T-helper 1 cell treated with Interleukin-12 subunit alpha and Interleukin-12 subunit beta and Interleukin-4 antibody, amounts not matched to agents 30 μg/mL and 1 μg/mL, for 36 hours (primary cell): ENCODE data around the gene TSPAN18.
A peak's percentile ranks its signal among the peaks of the same experiment; 100 is the strongest.

Source experiments
- H3K27ac Mint-ChIP-seq: one replicate; pipeline ENCODE4 v1.8.0; 2021; ENCODE audit warnings: mild to moderate bottlenecking, mixed read lengths
- H3K27me3 Mint-ChIP-seq: one replicate; pipeline ENCODE4 v1.8.0; 2021; ENCODE audit warnings: low read depth, mixed read lengths
- H3K36me3 Mint-ChIP-seq: one replicate; pipeline ENCODE4 v1.8.0; 2021; ENCODE audit warnings: low read depth, mixed read lengths
- H3K4me1 Mint-ChIP-seq: one replicate; pipeline ENCODE4 v1.8.0; 2021; ENCODE audit warnings: low read depth, mixed read lengths
- H3K4me3 Mint-ChIP-seq: one replicate; pipeline ENCODE4 v1.8.0; 2021; ENCODE audit warnings: mild to moderate bottlenecking, moderate library complexity, mixed read lengths
- H3K9me3 Mint-ChIP-seq: one replicate; pipeline ENCODE4 v1.8.0; 2021; ENCODE audit warnings: mixed read lengths

TSPAN18 gene

DNA sequence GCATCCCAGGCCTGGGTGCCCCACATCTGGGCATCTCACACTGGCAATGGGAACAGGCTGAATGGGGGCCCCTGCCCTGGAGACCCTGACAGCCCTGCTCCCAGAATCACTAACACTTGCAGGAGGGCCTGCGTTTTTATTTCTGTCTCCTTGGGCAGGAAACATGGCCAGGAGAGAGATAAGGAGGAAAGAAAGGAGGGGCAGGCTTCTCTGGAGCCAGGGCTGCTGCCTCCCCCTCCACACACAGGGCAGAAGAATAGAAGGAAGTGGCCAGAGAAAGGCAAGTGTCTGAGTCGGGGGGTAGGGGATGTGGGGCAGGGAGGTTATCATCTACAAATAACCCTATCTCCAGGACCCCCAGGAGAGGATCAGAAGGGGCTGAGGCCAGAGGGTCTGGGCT is 25.5 kb upstream of the TSPAN18 start:
- H3K27ac Mint-ChIP-seq = no peak overlapping the region
- no peak overlapping the region for H3K4me3 Mint-ChIP-seq
- H3K4me1 Mint-ChIP-seq = peaks cover 9% of the 10 kb centered on the region
- peaks cover 21% of the 10 kb centered on the region for H3K27me3 Mint-ChIP-seq
- H3K9me3 Mint-ChIP-seq = peaks cover 8% of the 10 kb centered on the region
- no peaks in the 10 kb centered on the region for H3K36me3 Mint-ChIP-seq

- Mint-ChIP-seq H3K4me1 (peaks cover 10% of the 10 kb centered on the region), H3K4me3 (no peak overlapping the region), H3K36me3 (no peaks in the 10 kb centered on the region), H3K27ac (no peak overlapping the region), H3K9me3 (peaks cover 12% of the 10 kb centered on the region), H3K27me3 (peaks cover 21% of the 10 kb centered on the region)
Measured at GRCh38 chr11:44702889-44703288, 23.9 kb upstream of the TSPAN18 start.

GRCh38 chr11:44707094-44707493 is 19.7 kb upstream of the TSPAN18 start:
- Mint-ChIP-seq H3K27ac (no peak overlapping the region), H3K4me3 (no peak overlapping the region), H3K36me3 (no peaks in the 10 kb centered on the region), H3K9me3 (peaks cover 12% of the 10 kb centered on the region), H3K4me1 (peaks cover 21% of the 10 kb centered on the region), H3K27me3 (peaks cover 22% of the 10 kb centered on the region)

GRCh38 chr11:44708009-44708408 is 18.8 kb upstream of the TSPAN18 start:
- Mint-ChIP-seq H3K36me3 (no peaks in the 10 kb centered on the region), H3K9me3 (peaks cover 12% of the 10 kb centered on the region), H3K4me3 (no peak overlapping the region), H3K4me1 (peaks cover 14% of the 10 kb centered on the region), H3K27ac (no peak overlapping the region), H3K27me3 (peaks cover 23% of the 10 kb centered on the region)

GRCh38 chr11:44708523-44709280 is 18.1 kb upstream of the TSPAN18 start:
- H3K27ac Mint-ChIP-seq = no peak overlapping the region
- H3K4me1 Mint-ChIP-seq = peaks cover 14% of the 10 kb centered on the region
- H3K9me3 Mint-ChIP-seq = peaks cover 10% of the 10 kb centered on the region
- H3K36me3 Mint-ChIP-seq = no peaks in the 10 kb centered on the region
- peaks cover 27% of the 10 kb centered on the region for H3K27me3 Mint-ChIP-seq
- no peak overlapping the region for H3K4me3 Mint-ChIP-seq

GRCh38 chr11:44709281-44709562 is 17.5 kb upstream of the TSPAN18 start:
- Mint-ChIP-seq H3K27me3 (peaks cover 32% of the 10 kb centered on the region), H3K36me3 (no peaks in the 10 kb centered on the region), H3K27ac (no peak overlapping the region), H3K4me1 (peaks cover 14% of the 10 kb centered on the region), H3K4me3 (no peak overlapping the region), H3K9me3 (peaks cover 8% of the 10 kb centered on the region)

GRCh38 chr11:44709966-44710365 is 16.8 kb upstream of the TSPAN18 start:
- peaks cover 38% of the 10 kb centered on the region for H3K27me3 Mint-ChIP-seq
- no peak overlapping the region for H3K4me3 Mint-ChIP-seq
- H3K36me3 Mint-ChIP-seq = no peaks in the 10 kb centered on the region
- H3K9me3 Mint-ChIP-seq = peaks cover 13% of the 10 kb centered on the region
- peaks cover 14% of the 10 kb centered on the region for H3K4me1 Mint-ChIP-seq
- H3K27ac Mint-ChIP-seq = no peak overlapping the region

GRCh38 chr11:44711113-44711786 is 15.5 kb upstream of the TSPAN18 start:
- H3K4me3 Mint-ChIP-seq = no peak overlapping the region
- no peaks in the 10 kb centered on the region for H3K36me3 Mint-ChIP-seq
- H3K4me1 Mint-ChIP-seq = peaks cover 14% of the 10 kb centered on the region

DNA sequence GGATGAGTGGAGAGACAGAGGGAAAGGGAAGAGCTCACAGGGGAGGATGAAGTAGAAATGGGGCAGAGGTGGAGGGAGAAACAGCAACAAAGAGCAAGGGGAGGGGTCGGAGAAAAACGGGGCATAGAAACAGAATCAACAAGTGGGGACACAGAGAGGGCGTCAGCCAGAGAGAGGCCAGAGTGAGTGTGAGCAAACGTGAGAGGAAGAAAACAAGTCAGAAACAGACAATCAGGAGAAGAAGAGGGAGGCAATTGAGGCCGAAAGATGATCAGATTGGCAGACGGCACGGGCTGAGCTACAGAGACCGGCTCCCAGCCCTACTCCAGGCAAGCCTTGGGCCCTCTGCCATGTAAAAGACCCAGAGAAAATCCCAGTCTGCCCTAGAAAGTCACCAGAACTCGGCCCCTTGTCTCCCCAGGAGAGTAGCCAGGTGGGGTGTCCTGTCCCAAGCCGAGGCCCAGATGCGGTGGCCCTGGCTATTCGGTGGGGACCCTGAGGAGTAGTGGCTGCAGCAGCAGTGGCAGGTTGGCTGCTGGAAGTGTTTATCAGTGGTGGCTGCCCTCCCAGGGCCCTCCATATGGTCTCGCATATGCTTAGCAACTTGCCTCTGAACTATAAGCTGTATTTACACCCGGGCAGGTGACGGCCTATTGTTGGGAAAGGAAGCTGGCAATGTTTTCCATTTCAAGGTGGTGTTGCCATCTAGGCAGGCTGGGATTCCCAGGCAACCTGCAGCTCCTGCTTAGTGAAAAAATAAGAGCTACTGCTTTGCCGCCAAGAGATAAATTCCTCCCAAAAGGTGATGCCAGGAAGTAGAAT is 14.8 kb upstream of the TSPAN18 start:
- H3K36me3 Mint-ChIP-seq = no peaks in the 10 kb centered on the region
- no peak overlapping the region for H3K27ac Mint-ChIP-seq
- peaks cover 48% of the 10 kb centered on the region for H3K27me3 Mint-ChIP-seq
- H3K4me1 Mint-ChIP-seq = peaks cover 13% of the 10 kb centered on the region
- H3K9me3 Mint-ChIP-seq = peaks cover 12% of the 10 kb centered on the region
- no peak overlapping the region for H3K4me3 Mint-ChIP-seq

More at GRCh38 chr11:44711113-44711786, 15.5 kb upstream of the TSPAN18 start:
- Mint-ChIP-seq H3K27me3 (peaks cover 40% of the 10 kb centered on the region), H3K9me3 (peaks cover 13% of the 10 kb centered on the region), H3K27ac (no peak overlapping the region)

GRCh38 chr11:44713022-44713421 is 13.7 kb upstream of the TSPAN18 start:
- Mint-ChIP-seq H3K36me3 (no peaks in the 10 kb centered on the region), H3K27ac (no peak overlapping the region), H3K27me3 (peaks cover 58% of the 10 kb centered on the region), H3K4me3 (no peak overlapping the region), H3K9me3 (peaks cover 9% of the 10 kb centered on the region), H3K4me1 (peaks cover 13% of the 10 kb centered on the region)

DNA sequence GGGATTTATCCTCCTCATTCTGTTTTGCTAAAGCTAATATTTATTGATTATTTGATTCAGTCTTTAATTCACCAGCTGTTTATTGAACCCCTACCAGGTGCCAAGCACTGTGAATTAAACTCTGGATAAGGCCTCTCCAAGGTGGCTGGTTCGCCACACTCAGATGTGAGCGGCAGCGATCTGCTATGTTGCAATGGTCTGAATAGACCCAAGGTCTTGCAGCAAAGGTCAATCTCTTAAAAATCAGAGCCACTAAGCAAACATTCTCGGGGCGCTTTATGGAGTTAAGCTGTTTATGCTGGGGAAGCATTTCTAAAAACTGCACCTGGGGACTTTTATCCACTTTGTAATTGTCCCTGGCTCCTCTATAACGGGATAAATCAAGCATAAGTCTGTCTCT is 10.5 kb upstream of the TSPAN18 start:
- Mint-ChIP-seq H3K27me3 (peaks cover 58% of the 10 kb centered on the region), H3K9me3 (peaks cover 9% of the 10 kb centered on the region), H3K4me3 (no peak overlapping the region), H3K4me1 (peaks cover 4% of the 10 kb centered on the region), H3K36me3 (no peaks in the 10 kb centered on the region), H3K27ac (no peak overlapping the region)

DNA sequence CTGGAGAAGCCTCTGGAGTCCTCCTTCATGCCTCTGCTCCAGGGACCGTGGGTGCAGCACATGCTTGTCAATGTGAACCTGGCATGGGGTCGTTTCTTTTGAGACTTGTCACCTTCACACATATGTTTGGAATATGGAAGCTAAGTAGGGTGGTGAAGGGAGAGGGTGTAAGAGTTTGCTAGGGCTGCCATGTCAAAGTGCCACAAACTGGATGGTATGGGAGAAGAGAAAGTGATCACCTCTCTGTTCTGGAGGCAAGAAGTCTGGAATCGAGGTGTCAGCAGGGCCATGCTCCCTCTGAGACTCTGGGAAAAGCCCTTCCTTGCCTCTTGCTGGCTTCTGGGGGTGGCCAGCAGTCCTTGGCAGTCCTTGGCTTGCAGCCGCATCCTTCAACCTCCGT is 8.7 kb upstream of the TSPAN18 start:
- Mint-ChIP-seq H3K9me3 (peaks cover 9% of the 10 kb centered on the region), H3K27me3 (peaks cover 49% of the 10 kb centered on the region)

DNA sequence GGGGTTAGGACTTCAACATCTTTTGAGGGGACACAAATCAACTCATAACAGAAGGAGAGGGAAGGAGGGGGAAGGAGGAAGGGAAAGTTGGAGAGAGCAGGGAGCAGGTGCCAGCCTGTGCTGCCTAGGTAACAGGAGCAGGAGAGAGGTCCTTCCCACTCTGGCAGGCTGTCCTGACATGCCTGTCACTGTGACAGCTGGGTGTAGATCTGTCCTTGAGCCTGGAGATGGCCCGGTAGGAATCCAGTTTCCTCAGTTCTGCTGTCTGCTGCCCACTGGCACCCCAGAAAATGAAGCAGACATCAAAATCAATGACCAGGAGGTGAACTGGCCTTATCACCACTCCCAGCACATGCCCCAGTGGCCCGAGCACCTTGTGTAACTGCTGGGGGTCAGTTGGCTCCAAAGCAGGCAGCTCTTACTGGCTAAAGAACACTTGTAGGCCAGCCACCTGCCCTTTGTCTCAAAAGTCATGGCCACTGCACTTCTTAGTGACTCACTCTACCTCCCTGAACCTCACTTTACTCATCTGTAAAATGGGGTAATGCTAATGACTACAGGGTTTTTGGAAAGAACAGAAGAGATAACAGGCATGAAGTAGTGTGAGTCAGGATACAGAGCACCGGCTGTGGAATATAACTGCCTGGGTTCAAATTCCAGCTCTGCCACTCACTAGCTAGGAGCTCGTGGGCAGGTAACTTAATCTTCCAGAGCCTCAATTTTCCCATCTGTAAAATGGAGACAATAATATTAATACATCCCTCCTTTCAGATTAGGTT is 8.0 kb upstream of the TSPAN18 start:
- Mint-ChIP-seq H3K36me3 (no peaks in the 10 kb centered on the region), H3K4me1 (no peaks in the 10 kb centered on the region), H3K9me3 (peaks cover 8% of the 10 kb centered on the region), H3K27ac (no peak overlapping the region), H3K4me3 (no peak overlapping the region), H3K27me3 (peaks cover 49% of the 10 kb centered on the region)

More for the DNA sequence above, 8.7 kb upstream of the TSPAN18 start:
- Mint-ChIP-seq H3K4me1 (no peaks in the 10 kb centered on the region), H3K27ac (no peak overlapping the region), H3K4me3 (no peak overlapping the region), H3K36me3 (no peaks in the 10 kb centered on the region)

GRCh38 chr11:44725016-44725685 is 1.6 kb upstream of the TSPAN18 start:
- H3K36me3 Mint-ChIP-seq = peaks cover 2% of the 10 kb centered on the region
- peaks cover 32% of the 10 kb centered on the region for H3K4me1 Mint-ChIP-seq
- H3K4me3 Mint-ChIP-seq = peak overlapping the region; percentile 53
- H3K9me3 Mint-ChIP-seq = no peaks in the 10 kb centered on the region
- H3K27ac Mint-ChIP-seq = no peak overlapping the region
- peaks cover 19% of the 10 kb centered on the region for H3K27me3 Mint-ChIP-seq
